Pons (tissue), 1 donor: Measurements from ENCODE around the gene BOD1L1.

ENCODE experiments used
- DNase-seq: peaks from one replicate; pipeline ENCODE4 v3.0.0-alpha.2; 2016; ENCODE audit warnings: low spot score

Gene BOD1L1

DNA sequence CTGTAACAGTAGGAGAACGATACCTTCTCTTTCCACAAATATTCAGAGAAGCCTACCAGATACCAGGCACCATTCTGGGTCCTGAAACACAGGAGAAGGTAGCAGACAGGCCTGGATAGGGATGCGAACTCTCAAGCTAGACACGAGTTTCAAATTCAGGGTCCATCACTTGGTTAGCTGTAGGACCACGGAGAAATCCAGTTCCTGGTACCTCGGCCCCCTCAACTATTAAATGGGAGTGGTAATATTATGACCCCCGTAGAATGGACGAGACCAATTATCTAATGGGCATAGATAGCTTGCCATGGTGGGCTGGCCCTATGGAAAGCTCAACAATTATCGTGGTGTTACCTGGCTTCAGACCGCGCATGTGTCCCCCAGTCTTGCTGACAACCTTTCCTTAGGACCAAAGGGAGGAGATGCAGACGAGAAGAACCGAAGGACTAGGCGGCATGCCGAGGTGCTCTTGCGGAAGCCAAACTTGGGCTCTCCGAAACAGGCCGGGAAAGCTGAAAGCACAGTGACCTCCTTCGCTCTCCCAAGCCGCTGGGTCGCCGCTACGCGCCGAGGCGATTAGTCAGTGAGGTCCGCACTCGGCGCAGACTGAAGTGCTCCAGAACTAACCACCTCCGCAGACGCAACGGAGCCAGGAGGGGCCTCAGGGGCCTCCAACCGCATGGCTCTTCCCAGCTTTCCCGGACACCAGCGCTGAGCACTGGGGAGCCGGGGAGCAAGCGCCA is 102.9 kb downstream of the BOD1L1 start:
- DNase-seq = no peak

DNA sequence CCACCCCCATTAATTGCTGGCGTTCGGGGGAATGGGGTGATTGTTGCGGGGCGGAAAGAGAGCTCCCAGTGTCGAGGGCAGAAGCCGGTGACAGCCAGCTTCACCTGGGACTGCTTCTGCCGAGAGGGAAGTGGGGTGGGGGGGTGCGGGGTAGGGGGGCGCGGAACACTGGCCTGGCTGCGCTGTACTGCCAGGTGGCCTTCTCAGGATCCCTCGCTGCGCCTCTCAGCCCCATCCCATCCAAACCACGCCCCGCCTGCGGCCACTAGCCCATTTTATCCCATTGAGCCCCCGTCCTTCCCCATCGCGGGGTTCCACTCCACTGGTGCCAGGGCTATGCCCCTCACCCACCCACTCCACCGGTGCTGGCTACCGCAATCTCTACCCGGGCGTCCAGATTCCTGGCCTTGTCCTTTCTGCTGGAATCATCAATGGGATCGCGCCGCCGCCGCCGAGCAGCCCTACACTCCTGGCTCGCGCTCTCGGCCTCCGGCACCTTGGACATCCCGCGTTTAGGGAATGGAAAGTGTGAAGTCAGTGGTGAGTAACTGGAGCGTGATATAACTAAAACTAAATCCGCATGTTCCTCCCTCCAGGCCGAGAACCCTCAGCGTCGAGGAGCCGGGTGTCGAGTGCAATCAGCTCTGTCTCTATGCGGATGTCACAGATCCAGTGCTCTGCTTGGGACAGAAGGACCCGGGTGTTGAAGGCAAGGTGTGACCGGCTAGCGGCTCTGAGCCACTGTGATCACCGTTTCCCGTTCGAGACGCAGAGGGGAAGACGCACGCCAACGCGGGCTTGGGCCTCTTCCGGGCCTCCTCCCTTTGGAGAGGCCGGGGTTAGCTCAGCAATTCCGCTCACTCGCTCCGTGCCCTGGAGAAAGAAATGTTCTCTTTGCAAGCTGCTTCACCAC is 103.7 kb downstream of the BOD1L1 start:
- DNase-seq = no peak

DNA sequence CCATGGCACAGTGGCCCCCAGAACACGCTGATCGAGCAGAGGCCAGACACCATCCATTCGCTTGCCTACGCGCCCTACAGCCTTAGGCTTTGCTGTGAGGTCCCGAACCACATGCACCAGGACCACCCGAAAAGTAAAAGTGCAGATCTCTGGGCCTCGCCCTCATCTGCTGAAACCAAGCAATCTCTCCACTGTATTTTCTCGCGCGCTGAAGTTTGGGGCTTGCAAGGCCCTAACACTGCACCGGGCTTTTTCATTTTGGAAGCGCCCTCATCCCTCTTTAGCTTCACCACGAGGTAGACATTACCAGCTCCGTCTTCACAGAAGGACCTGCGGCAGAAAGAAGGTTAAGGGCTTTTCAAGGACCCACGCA is 104.4 kb downstream of the BOD1L1 start:
- DNase-seq = no peak

GRCh38 chr4:13522282-13523104 is 105.0 kb downstream of the BOD1L1 start:
- DNase-seq = no peak

- no peak for DNase-seq
Observed at GRCh38 chr4:13521047-13521446, 106.5 kb downstream of the BOD1L1 start.
